ENCODE data around the gene PSG11. TPM values are rescaled to one million over a fixed set of nuclear protein-coding genes. Genes with fewer than 3 reads are reported as not detected.
"Not testable (repeated sequence)": the region's sequence is repeated elsewhere in the genome, so short reads cannot be mapped to it uniquely, and the experiment has no call there.

Gene PSG11
- total RNA-seq: not detected
- not detected for polyA plus RNA-seq
- long read RNA-seq, donor 1: 0 reads
- long read RNA-seq, donor 2: 0 reads
- long read RNA-seq, donor 3: 0 reads

DNA sequence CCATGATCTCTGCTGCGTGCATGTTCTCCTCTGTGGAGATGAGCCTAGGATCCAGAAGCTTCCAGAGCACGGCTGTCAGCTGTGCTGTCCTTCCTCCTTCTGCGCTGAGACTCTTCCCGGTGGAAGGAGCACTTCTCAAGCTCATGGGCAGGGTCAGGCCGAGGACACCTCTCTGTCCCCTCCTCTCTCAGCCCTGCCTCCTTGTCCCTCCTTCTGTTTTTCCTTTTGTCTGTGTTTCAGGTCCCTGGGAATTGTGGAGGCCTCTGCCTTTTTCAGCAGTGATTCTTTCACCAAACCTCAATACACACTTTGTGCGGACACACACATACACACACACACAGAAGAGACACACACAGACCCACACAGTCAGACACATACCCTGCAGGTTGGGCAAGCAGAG lies at the start of gene PSG11:
PSG11 (minus strand) TSS at position 101 of the 400 bp plus-strand sequence; CDS start at position 4, 97 bp downstream.
- ATAC-seq: not testable (repeated sequence)
- WGBS, 4 donors: 70 to 85% (median 77%) methylated on average over 5 to 6 of the region's 6 CpGs

GRCh38 chr19:43062418-43062817 lies 36.1 kb upstream of the PSG11 start:
- H3K36me3 ChIP-seq; ATAC-seq; H3K4me3 ChIP-seq; DNase-seq; H3K27ac ChIP-seq; H3K27me3 ChIP-seq; H3K4me1 ChIP-seq; H3K9me3 ChIP-seq; intact Hi-C loops (cut with DNase I): not testable (repeated sequence)
- 56 to 73% (median 71%) methylated on average over 3 of the region's 3 CpGs for WGBS, 4 donors

More for the DNA sequence above, at the start of gene PSG11:
- H3K27me3 ChIP-seq; intact Hi-C loops (cut with DNase I); DNase-seq; H3K4me1 ChIP-seq; H3K4me3 ChIP-seq; H3K27ac ChIP-seq; H3K9me3 ChIP-seq; H3K36me3 ChIP-seq: not testable (repeated sequence)

GRCh38 chr19:43061326-43061725 lies 35.1 kb upstream of the PSG11 start:
- WGBS, 4 donors: 53 to 69% (median 63%) methylated on average over 3 of the region's 3 CpGs

DNA sequence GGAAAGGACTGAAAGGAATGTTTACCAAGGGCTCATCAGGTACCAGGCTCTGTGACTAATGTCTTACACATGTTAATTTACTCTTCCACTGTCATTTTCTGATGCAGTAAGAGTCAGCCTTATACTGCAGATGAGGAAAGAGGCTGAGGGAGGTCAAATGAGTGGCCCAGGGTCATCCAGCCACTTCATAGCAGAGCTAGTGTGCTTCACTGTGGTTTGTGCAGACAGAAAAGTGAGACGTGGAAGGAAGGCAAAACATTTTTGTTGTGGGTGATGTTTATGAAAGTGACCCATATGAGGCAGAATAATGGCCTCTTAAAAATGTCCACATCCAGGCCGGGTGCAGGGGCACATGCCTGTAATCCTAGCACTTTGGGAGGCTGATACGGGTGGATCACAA lies 34.0 kb upstream of the PSG11 start:
- DNase-seq; H3K4me3 ChIP-seq; H3K27ac ChIP-seq; H3K9me3 ChIP-seq; H3K27me3 ChIP-seq; H3K4me1 ChIP-seq; intact Hi-C loops (cut with DNase I); ATAC-seq; H3K36me3 ChIP-seq: not testable (repeated sequence)
- 43 to 63% (median 59%) methylated on average over 3 of the region's 3 CpGs for WGBS, 4 donors

More at GRCh38 chr19:43061326-43061725, 35.1 kb upstream of the PSG11 start:
- H3K4me3 ChIP-seq; ATAC-seq; H3K4me1 ChIP-seq; intact Hi-C loops (cut with DNase I); H3K27me3 ChIP-seq; DNase-seq; H3K27ac ChIP-seq; H3K36me3 ChIP-seq; H3K9me3 ChIP-seq: not testable (repeated sequence)

DNA sequence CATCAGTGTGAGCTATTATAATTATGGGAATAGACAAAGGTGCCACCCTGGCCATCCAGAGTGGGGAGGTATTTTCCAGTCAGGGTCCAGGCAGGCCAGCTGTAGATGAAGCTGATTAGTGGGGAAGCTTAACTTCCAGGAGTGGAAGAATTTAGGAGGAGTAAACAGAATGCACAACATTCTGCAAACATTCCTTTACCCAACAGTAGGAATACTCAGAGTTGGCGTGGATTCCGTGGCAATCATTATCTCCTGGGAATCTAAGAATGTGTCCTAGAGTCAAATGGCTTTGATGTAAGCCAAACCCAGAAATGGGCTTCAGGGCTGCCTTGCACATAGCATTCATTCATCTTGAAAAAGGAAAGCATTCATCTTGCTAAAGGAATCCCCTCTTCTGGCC lies 33.2 kb upstream of the PSG11 start:
- H3K4me1 ChIP-seq; H3K27me3 ChIP-seq; H3K36me3 ChIP-seq; DNase-seq; H3K27ac ChIP-seq; H3K4me3 ChIP-seq; ATAC-seq; H3K9me3 ChIP-seq; intact Hi-C loops (cut with DNase I): not testable (repeated sequence)
- 71 to 88% (median 87%) methylated on average over 2 of the region's 2 CpGs for WGBS, 4 donors

DNA sequence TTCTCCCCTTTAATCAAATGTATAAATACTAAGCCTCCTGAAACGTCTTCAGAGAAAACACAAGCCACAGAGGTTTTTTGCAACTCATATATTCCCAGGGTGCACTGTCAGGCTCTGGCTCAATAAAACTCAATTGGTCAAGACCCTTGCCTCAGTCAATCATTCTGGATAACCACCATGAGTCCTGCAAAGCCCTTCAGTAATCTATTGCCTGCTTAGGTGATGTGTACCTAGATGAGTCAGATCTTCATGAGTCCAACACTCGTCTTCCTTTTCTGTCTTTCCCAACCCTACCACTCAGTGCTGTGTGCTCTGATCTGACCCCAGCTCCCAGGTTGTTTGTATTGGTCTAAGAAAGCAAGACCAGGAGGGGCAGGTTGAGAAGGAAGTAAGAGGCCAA lies 32.2 kb upstream of the PSG11 start:
- ATAC-seq; H3K36me3 ChIP-seq; H3K27me3 ChIP-seq; intact Hi-C loops (cut with DNase I); DNase-seq; H3K4me1 ChIP-seq; H3K27ac ChIP-seq; H3K9me3 ChIP-seq; H3K4me3 ChIP-seq: not testable (repeated sequence)
- WGBS, 4 donors: 31 to 49% (median 40%) methylated on average over 2 of the region's 2 CpGs

DNA sequence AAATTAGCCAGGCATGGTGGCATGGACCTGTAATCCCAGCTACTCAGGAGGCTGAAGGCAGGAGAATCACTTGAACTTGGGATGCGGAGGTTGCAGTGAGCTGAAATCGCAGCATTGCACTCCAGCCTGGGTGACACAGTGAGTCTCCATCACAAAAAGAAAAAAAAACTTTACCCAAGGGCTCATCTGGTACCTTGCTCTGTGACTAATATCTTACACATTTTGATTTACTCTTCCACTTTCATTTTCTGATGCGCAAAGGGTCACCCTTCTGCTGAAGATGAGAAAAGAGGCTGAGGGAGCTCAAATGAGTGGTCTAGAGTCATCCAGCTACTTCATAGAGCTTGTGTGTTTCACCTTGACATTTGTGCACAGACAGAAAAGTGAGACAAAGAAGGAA lies 21.7 kb upstream of the PSG11 start:
- DNase-seq; H3K4me1 ChIP-seq; H3K27me3 ChIP-seq; H3K27ac ChIP-seq; H3K4me3 ChIP-seq; ATAC-seq; H3K9me3 ChIP-seq; intact Hi-C loops (cut with DNase I); H3K36me3 ChIP-seq: not testable (repeated sequence)
- WGBS, 4 donors: 67 to 86% (median 77%) methylated on average over 3 of the region's 3 CpGs

GRCh38 chr19:43046578-43046977 lies 20.3 kb upstream of the PSG11 start:
- intact Hi-C loops (cut with DNase I); DNase-seq; H3K27ac ChIP-seq; H3K36me3 ChIP-seq; H3K27me3 ChIP-seq; H3K4me3 ChIP-seq; H3K9me3 ChIP-seq; ATAC-seq; H3K4me1 ChIP-seq: not testable (repeated sequence)
- WGBS, 4 donors: 63 to 77% (median 72%) methylated on average over 2 of the region's 2 CpGs

- DNase-seq; H3K27me3 ChIP-seq; H3K27ac ChIP-seq; H3K4me1 ChIP-seq; H3K4me3 ChIP-seq; H3K9me3 ChIP-seq; ATAC-seq; H3K36me3 ChIP-seq; intact Hi-C loops (cut with DNase I): not testable (repeated sequence)
- 58 to 70% (median 66%) methylated on average over 1 of the region's 1 CpG for WGBS, 4 donors
Observed at GRCh38 chr19:43043492-43044180, 17.4 kb upstream of the PSG11 start.

Data from heart left ventricle (tissue), 16 donors.